ENCODE results near the gene FCHSD2. TPM values are rescaled to one million over a fixed set of nuclear protein-coding genes. Genes with fewer than 3 reads are reported as not detected.
"Not testable (repeated sequence)": the region's sequence is repeated elsewhere in the genome, so short reads cannot be mapped to it uniquely, and the experiment has no call there.

Gene FCHSD2
- total RNA-seq, 1 experiment from 2014 or later: 5.9 TPM

DNA sequence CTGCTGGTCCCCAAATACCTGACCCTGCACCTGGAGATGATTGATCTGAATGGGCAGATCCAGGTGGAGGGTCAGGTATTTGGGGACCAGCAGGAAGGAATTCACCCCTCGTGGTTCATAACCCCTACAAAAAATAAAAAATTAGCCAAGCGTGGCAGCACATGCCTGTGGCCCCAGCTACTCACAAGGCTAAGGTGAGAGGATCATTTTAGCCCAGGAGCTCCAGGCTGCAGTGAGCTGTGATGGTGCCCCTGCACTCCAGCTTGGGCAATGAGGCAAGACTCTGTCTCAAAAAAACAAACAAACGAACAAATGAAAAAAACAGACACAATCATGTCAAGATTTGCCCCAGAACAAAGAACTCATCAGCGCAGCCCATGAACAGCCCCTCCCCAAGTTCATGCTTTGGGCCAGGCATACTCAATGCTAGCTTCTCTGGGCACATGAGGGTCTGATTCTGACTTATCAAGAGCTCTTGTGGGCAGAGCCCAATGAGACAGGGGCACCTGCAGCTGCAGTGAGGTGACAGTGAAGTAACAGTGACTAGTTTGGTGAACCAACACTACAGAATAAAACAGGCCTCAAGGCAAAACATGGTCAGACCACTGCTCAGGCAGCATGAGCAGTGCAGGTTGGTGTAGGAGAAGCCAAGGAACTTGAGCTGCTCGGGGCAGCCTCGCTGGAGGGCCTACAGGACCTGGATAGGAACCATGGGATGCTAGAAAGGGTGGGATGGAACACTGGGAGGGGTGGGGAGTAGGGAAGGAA lies 10.2 kb upstream of the FCHSD2 start:
- DNase-seq (ENCODE audit: low read depth): no peak

- DNase-seq (ENCODE audit: low read depth): peak; percentile 60
These were observed 9.3 kb upstream of the FCHSD2 start for GRCh38 chr11:73151416-73151815.

- no peak for DNase-seq (ENCODE audit: low read depth)
These were observed 7.0 kb upstream of the FCHSD2 start for GRCh38 chr11:73149105-73149504.

GRCh38 chr11:73147771-73148681 lies 5.9 kb upstream of the FCHSD2 start:
- peak; percentile 12 for DNase-seq (ENCODE audit: low read depth)

GRCh38 chr11:73145986-73146575 lies 4.0 kb upstream of the FCHSD2 start:
- DNase-seq (ENCODE audit: low read depth): no peak

GRCh38 chr11:73143126-73143838 lies 1.2 kb upstream of the FCHSD2 start:
- DNase-seq (ENCODE audit: low read depth): peak; percentile 39

DNA sequence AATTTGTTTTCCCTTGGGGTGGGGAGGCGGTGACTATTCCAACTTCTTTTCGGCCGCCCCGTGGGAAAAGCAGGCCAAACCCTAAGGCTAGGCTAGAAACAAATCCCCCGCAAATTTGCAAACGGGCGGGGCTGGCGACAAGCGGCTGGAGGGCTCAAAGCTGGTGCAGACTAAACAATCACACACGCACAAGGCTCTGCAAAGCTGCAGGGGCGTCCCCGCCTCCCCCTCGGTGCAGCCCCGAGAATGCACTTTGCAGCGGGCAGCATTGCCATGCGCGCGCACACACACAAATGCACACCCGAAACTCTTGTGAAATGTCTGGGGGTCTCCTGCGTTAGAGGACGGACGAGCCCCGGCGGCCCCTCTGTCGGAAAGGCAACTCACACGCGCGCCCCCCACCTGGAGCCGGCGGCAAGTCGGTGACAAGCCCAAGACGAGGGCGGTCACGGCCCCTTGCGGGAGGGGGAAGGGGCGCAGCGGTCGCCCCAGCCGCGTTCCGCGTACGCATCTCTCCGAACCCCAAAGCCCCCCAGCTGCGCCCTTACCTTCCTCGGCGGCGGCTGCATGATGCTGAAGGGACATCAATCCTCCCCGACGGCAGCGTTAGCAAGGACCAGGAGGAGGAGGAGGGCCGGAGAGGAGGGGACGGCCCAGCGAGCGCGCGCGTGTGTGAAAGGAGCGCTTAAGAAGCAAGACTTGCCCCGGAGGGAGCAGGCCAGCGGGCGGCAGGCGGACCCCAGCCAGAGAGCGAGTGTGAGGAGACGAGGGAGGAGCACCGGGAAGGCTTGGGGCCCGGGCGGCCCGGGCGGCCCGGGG lies 600 bp downstream of the FCHSD2 start:
- peak; percentile 66 for DNase-seq (ENCODE audit: low read depth)

DNA sequence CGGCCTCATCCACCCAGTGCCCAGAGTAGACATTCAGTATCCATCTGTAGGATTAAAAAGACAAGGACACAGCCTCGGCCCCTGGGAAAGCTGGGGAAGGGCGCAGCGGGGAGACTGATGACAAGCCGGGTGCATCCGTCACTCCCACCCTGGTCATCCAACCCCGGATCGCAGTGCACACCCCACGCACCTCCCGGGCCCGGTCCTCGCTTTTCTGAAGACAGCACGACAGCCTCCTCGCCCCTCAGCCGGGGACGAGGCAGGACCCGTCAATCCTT lies 1.1 kb downstream of the FCHSD2 start:
- DNase-seq (ENCODE audit: low read depth): no peak

GRCh38 chr11:73140213-73141030 lies 1.7 kb downstream of the FCHSD2 start:
- peak; percentile 56 for DNase-seq (ENCODE audit: low read depth)

- DNase-seq (ENCODE audit: low read depth): peak; percentile 29
These were observed 2.5 kb downstream of the FCHSD2 start for GRCh38 chr11:73139476-73140198.

DNA sequence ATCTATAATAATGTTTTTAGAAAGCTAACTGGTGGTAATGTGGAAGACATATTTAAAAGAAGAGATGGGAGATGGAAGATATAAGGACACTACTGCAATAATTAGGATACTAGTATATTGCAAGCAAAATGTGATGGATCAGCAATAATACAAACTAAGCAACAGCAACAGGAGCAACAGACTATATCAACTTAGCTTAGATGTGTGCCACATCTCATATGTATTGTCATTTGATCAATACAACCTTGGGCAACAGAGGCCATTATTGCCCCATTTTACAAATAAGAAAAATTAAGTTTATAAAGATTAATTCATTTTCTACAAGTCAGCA lies 4.2 kb downstream of the FCHSD2 start:
- DNase-seq (ENCODE audit: low read depth): no peak

- no peak for DNase-seq (ENCODE audit: low read depth)
These were observed 4.7 kb downstream of the FCHSD2 start for GRCh38 chr11:73137262-73137943.

GRCh38 chr11:73136722-73137121 lies 5.4 kb downstream of the FCHSD2 start:
- DNase-seq (ENCODE audit: low read depth): not testable (repeated sequence)

- no peak for DNase-seq (ENCODE audit: low read depth)
These were observed 6.5 kb downstream of the FCHSD2 start for GRCh38 chr11:73135346-73136284.

- DNase-seq (ENCODE audit: low read depth): not testable (repeated sequence)
These were observed 9.8 kb downstream of the FCHSD2 start for GRCh38 chr11:73132349-73132748.

DNA sequence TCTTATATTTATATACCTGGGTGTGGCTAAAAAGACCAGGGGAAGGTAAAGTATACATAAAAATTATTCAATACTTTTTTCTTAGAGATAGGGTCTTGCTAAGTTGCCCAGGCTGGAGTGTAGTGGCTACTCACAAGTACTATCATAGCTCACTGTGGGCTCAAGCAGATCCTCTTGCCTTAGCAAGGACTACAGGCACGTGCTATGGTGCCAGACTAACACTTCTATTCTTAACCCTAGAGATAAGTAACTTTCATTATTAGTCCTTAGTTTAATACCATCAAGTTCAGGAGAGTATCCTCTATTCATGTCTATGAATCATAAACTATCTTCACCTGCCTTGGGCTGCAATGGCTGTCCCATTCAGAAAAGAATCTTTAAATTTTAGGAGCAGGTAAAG lies 11.9 kb downstream of the FCHSD2 start:
- DNase-seq (ENCODE audit: low read depth): no peak

- DNase-seq (ENCODE audit: low read depth): no peak
These were observed 12.9 kb downstream of the FCHSD2 start for GRCh38 chr11:73129198-73129597.
